NCI-H774 (cell line): ENCODE results near the gene FSD1.
"Not testable (repeated sequence)": the region's sequence is repeated elsewhere in the genome, so short reads cannot be mapped to it uniquely, and the experiment has no call there.

Experiments used
- DNase-seq: peaks from one replicate; lab custom pipeline; 2025; lab: John Stamatoyannopoulos, UW

Gene FSD1

DNA sequence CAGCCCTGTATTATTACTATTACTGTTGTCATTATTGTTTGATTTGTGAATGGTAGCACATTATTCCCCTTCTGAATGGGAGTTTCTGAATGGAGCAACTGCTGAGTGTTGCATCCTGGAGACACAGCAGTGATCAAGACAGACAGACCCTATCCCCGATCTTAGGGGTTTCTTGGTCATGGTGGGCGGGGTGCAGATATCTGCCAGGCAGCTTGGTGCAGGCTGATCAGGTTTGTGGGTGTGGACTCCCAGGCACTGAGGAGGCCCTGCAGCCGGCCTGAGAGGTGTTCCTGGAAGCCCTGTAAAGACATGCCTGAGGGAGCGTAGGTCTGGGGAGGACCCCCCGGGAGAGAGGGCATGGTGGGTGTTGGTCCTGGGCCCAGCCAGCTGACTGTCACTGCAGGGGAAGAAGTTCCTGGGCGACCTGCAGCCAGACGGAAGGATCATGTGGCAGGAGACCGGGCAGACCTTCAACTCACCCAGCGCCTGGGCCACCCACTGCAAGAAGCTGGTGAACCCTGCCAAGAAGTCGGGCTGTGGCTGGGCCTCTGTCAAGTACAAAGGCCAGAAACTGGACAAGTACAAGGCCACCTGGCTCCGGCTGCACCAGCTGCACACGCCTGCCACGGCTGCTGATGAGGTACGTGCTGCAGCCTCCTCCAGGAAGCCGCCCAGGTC, 41.1 kb downstream of the FSD1 start:
- no peak for DNase-seq

DNA sequence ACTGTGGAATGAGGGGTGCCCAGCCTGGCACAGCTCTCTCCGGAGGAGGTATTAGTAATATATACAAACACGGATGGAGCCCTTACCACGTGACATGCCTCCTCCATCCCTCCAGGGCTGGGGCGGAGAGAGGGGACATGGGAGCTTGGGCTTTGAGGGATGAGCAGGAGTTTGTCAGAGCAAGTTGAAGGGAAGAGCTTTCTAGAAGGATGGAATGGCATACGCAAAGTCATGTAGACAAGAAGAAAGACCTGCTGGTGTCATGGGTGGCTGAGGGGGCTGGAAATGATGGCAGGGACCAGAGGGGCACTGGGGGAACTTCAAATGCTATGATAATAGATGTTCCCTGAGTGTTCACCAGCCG, 41.6 kb downstream of the FSD1 start:
- no peak for DNase-seq

DNA sequence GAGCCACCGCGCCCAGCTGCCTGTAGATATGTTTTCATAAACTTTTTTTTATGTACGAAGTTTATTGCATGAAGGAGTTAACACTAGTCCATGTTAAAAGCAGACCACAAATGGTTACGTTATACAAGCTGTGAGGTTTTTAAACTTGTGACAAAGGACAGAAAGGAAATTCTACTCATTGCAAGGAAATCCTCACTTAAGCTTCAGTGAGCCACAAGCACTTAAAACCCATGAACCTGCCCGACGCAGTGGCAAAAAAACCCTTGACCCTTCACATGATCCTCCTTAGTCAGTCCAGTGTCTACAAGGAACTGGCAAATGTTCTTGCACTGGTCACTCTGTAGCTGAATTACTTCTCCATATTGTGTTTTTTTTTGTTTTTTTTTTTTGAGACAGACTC, 43.1 kb downstream of the FSD1 start:
- no peak for DNase-seq

DNA sequence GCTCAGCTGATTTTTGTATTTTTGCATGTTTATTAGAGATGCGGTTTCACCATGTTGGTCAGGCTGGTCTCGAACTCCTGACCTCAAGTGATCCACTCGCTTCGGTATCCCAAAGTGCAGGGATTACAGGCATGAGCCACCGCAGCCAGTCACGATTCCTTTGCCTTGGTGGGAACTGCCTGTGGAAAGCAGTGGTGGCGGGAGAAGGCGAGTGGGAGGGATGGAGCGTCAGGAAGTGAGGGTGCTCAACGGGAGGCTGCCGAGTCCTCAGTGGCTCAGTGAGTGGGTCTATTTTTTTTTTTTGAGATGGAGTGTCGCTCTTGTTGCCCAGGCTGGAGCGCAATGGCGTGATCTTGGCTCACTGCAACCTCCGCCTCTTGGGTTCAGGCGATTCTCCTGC, 44.8 kb downstream of the FSD1 start:
- DNase-seq, result not testable (repeated sequence)

DNA sequence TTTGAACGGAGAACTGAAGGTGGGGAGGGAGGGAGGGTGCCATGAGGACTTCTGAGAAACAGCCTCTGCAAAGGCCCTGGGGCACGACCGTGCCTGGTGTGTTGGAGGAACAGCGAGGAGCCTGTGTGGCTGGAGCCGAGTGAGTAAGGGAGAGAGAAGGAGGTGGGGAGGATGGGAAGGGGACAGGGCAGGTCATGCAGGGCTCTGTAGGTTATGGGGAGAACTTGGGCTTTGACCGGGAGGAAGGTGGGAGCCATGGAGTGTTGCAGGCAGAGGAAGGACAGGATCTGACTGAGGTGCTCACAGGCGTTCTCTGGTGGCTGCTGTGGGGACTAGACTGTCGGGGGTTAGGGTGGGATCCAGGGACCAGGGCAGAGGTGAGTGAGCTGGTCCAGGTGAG, 45.7 kb downstream of the FSD1 start:
- no peak for DNase-seq

DNA sequence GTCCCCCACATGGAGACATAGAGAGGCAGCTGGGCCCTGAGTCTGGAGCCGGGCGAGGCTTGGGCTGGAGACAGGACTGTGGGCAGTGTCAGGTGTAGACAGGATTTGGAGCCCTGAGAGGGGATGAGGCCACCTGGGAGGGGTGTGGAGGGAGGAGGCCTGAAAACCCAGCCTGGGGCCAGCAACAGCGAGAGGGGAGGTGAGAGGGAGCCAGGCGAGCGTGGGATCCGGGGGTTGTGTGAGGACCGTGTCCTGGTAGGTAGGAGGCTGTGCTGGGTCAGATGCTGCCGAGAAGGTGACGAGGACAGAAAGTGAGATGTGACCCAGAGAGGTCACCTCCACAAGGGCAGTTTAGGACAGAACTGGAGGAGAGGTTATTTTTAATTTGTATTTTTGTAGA, 46.3 kb downstream of the FSD1 start:
- DNase-seq, result no peak

DNA sequence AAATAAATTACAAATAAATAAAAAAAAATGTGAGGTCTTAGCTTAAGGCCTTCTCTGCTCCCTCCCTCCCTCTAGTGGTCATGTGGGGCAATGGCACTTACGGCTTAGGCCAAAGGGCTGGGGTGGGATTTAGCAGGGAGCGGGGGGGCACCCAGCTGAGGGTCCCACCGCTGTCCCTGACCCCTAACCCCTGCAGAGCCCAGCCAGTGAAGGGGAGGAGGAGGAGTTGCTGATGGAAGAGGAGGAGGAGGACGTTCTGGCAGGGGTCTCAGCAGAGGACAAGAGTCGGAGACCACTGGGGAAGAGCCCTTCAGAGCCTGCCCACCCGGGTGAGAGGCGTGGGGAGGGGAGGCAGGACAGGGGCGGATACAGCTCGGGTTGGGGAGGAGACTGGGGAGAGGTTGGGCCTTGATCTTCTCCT, 48.3 kb downstream of the FSD1 start:
- DNase-seq, result no peak

DNA sequence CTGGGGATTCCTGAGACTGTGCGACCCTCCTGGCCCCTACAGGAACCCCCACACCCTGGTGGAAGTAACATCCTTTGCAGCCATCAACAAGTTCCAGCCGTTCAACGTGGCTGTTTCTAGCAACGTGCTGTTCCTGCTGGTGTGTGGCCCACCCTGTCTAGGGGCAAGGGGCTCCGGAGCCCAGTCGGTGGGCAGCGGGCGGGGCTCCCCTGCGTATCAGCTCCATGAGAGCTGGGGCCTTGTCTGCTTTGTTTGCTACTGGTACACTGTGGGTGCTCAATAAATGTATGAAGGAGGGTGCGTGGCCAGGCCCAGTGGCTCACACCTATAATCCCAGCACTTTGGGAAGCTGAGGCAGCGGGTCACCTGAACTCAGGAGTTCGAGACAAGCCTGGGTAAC, 49.9 kb downstream of the FSD1 start:
- no peak for DNase-seq

DNA sequence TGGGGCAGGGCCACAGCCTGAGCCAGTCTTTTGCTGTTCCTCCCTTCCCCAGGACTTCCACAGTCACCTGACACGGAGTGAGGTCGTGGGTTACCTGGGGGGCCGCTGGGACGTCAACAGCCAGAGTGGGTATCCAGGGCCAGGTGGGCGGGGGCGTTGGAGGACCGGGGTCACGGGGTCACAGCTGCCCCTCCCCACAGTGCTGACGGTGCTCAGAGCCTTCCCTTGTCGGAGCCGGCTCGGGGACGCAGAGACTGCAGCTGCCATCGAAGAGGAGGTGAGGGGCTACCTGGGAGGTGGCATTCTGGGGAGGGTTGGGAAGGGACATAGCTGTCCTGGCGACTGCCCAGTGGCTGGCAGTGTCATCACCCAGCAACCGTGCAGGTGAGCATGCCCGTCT, 50.5 kb downstream of the FSD1 start:
- DNase-seq, result no peak

DNA sequence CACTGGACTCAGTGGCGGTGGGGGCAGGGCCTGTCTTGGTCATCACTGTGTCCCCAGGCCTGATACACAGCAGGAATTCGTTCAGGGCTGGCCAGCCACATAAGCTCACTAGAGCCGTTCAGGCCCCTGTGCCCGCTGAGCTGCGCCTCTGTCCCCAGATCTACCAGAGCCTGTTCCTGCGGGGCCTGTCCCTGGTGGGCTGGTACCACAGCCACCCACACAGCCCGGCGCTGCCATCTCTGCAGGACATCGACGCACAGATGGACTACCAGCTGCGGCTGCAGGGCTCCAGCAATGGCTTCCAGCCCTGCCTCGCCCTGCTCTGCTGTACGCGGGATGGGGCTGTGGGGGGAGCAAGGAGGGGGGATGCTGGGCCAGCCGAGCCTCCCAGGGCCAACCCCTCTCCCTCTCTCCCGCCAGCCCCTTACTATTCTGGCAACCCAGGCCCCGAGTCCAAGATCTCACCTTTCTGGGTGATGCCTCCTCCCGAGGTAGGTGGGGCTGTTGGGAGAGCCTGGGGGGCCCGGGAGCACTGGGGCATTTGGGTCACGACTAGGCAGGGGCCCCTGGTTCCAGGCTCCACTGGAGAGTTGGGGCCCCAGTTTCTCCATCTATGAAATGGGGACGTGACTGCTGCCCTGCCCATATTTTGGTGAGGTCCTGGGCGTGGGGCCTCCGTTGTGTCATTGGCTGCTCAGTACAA, 52.8 kb downstream of the FSD1 start:
- DNase-seq, result no peak

DNA sequence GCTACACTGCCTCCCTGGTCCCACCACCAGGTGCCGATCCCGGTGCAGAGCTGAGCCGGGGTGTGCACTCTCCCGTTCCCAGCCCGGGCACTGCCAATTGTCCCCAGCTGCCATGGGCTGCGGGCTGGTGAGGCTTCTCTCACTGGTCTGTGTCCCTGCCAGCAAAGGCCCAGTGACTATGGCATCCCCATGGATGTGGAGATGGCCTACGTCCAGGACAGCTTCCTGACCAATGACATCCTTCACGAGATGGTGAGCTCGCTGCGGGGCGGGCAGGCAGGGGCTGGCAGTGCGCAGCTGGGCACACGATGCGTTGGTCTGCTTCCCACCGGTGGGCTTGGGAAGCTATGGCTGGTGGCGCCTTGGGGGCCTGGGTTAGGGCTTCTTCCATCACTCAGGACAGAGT, 53.5 kb downstream of the FSD1 start:
- no peak for DNase-seq

DNA sequence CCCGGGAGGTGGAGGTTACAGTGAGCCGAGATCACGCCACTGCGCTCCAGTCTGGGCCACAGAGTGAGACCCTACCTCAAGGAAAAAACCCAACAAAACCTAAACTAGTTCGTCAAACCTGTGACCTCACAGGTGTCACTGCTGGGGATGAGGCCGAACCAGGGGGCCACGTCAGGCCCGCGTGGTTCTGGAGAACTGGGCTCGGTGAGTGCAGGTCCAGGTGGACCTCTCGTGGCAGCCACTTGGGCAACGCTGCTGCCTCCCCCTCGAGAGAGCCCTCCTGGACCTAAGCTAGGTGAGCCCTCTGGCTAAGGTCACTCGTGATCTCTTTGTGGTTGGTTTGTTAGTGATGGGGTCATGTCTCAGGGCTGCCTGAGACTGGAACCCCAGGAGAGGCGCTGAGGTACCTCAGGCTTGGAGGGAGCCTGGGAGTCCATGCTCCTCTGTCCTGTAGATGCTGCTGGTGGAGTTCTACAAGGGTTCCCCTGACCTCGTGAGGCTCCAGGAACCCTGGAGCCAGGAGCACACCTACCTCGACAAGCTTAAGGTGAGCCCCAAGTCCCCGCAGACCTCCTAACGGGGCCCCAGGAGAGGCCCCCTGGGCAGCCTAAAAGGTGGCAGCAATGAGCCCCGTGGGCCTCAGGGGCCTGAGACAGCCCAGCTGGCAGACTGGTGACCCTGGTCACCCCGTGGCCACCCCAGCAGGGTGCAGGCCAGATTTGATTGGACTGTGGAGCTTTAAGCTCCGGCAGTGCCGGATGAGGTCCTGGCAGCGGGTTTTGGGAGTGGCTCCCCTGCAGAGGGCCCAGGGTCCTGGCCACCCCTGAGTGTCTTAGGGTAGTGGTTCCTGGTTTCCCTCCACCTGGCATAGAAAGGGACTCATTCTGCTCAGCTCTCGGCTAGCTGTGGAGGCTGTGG, 54.6 kb downstream of the FSD1 start:
- no peak for DNase-seq

DNA sequence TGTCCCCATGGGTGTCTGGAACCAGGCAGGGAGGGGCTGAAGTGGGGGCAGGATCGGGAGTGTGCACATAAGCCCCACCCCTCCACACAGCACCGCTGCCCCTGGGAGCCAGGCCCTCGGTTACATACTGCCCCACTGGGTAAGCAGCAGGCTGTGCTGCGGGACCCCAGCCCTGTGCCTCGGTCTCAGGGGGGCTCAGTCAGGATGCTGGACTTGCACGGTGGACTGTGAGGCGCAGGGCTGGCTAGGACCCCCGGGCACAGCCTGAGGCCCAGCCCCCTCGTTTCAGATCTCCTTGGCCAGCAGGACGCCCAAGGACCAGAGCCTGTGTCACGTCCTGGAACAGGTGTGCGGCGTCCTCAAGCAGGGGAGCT, 55.2 kb downstream of the FSD1 start:
- DNase-seq, result no peak

DNA sequence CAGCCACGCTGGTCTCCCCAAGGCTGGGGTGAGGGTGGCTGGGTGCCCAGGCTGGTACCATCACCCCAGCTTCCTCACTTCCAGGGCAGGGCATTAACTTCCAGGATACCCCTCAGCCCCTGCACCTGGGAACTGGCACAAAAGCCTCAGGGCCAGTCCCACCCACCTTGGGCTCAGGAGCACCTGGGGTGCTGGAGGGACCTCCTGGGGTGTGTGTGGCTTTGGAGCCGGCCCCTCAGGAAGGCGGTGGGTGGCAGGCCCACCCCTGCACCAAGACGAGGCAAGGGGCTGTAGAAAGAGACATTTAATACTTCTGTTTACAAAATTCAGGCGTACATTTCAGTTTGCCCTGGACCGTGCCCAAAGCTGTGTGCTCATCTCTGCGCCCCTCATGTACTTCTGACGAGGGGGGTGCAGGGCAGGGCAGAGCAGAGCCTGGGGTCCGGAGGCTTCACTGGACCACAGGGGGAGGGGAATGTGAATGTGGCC, 55.7 kb downstream of the FSD1 start:
- DNase-seq, result no peak

DNA sequence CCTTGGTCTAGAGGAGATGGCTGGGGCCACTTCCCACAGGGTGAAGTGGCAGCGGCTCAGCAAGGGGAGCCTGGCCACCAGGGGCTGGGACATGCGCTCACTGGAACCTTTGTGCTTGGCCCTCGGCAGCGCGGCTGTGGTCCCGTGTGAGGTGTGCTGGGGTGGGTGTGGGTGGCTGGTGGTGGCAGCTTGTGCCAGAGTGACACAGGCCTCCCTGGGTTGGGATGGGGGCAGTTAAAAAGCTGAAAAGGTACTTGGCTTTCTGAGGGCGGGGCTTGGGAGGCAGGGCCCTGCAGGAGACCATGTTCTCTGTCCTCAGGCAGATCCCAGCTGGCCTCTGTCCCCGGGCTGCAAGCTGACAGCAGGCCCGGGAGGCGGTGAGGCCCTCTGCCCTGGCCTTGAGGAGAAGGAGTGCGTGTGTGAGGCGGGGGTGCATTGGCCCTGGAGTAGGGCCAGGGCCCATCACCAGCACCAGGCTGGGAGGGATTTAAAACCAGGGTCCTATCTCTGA, 56.3 kb downstream of the FSD1 start:
- no peak for DNase-seq

DNA sequence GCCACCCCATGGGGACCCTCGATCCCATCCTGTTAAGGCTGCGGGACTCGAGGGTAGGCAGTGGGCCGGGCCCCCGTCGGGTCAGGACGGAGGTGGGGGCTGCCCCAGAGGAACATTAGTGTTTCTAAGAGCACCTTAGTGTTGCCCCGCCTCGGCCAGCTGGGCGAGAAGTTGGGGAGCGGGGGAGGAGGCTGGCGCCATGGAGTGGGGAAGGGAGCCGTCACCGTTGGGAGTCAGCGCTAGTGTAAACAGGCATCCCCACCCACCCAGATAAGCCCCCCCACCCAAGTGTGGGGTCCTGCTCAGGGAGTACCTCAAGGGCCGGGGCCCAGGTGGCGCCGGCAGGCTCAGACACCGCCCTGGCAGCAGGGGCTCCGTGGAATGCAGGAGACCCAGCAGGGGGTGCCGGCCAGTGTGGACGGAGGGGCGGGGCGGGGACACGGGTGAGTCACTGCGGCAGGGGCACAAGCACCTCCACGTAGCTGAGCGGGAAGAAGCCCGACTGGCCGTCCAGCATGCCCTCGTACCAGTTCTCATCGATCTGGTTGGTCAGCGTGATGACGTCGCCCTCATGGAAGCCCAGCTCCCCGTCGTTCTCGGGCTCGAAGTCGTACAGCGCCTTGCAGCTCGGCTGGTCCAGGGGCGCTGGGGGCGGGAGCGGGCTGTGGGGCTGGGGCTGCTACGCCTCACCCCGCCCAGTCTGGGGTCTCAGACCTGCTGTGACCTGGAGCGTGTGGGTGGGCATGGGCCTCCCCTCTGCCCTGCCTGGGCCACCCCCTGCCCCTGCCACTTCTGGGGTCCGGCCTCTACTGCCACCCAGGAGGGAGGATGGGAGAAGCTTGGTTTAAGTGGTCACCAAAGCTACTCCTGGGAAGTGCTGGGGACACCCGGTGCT, 57.0 kb downstream of the FSD1 start:
- no peak for DNase-seq

DNA sequence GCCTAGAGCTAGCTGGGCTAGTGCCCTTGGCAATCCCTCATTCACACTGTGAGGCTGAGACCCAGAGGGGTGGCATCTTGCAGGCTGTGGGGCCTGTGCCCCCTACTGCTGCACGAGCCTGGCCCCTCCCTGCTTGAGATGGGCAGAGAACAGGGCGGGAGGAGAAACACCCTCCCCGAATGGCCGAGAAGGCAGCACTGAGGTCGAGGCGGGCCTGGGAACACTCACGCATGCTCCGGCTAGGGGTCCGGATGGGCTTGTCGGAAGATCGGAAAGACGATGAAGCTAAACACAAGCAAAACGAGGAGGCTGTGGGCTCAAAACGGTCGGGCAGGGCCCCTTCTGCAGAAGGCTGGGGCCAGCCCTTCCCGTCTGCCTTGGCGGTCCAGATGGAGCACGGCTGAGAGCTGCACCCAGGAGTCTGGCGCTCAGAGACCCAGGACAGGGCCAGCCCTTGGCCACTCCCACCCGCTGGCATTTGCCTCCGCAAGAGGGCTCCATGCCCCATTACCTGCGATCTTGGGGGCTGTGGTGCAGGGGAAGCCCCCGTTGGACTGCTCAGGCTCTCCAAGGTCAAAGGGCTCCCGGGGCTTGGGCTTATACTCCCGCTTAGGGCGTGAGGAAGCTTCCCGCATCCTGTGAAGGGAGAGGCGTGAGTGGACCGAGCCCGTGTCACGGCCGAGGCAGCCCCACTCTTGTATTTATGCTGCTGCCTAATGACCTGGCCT, 57.9 kb downstream of the FSD1 start:
- no peak for DNase-seq

DNA sequence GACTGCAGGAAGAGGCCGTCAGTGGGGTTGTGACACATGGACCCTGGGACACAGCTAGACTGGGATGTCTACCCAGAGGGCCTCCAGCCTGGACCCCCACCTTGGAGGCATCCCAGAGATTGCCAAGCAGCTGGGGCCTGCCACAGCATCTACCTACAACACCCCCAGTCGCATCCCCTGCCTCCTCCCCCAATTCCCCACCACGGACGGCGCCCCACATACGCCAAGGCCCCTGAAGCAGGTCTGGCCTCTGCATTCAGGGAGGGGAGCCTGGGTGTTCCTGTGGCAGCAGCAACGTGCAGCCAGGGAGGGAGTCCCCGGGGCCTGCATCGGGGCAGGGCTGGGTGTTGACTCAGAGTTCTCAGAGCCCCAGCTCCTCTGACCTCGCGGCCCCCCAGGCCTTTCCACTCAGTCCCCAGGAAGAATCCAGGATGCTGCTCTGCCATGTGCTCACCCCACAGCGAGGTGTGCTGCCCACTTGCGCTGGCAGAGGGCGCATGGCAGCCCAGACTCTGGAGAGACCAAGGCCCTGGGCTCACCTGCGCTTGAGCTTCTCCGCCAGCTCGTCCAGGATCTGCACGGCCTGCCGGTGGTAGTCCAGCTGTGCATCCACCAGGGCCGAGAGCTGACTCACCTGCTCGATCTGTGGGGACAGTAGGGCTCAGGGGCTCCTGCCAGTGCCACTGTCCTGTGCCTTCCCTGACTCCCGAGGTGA, 58.6 kb downstream of the FSD1 start:
- DNase-seq, result no peak

DNA sequence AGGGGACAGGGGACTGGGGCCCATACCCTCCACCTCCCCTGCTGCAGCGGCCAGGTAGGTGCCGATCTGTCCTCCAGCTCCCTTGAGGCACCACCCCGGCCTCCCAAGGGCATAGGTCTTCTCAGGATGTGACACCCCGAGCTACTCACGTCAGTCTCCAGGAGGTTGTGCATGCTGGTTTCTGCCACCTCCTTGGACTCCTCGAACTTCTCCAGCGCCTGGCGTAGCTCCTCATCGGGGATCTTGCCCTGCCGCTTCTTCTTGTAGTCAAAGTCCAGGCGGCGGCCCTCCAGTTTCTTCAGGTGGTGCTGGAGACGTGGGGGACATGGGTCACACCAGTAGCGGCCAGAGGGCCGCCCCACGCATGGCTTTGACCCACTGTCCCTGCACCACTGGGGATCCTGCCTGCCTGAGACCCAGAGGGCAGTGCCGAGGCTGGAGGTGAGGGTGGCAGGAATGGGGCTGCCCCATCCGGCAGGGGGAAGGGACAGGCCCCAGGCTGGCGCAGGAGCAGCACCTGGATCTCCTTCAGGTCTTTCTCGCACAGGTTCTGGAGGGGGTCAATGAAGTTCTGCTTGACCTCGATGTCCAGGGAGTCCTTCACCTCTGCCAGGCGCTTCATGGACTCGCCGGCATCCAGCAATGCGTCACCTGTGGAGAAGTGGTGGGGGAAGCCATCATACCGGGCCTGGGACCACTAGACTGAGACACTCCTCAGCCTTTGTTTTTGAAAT, 59.3 kb downstream of the FSD1 start:
- no peak for DNase-seq

DNA sequence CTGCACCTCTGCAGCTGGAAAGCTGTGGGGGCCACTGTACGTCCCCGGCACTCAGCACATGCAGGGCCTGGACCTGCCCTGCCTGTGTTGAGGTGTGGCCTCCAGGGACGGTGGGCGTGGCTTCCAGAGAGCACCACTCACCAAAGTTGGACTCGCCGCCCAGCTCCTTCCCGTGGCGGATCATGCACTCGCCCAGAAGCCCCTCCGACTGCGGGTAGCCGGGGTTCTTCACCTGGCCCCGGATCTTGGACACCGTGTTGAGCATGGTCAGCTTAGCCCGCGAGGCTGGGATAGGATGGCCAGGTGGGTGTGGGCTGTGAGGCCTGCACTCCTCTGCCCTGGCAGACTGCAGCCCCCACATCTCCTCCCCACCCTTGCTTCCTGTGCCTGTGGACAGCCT, 60.9 kb downstream of the FSD1 start:
- no peak for DNase-seq
